Neural progenitor cell (in vitro differentiated cells): ENCODE results near the gene ABHD15. TPM values are rescaled to one million over a fixed set of nuclear protein-coding genes. Genes with fewer than 3 reads are reported as not detected.

Experiments
- DNase-seq: peaks from one replicate; pipeline ENCODE4 v3.0.0-alpha.2; 2016; ENCODE audit warnings: low spot score
- H2AFZ ChIP-seq: fragments of 200-600 bp; sonication (generic); replicated peaks from 2 replicates; pipeline ENCODE4 v1.6.1; 2016; ENCODE audit warnings: antibody characterized with exemption
- H3F3A ChIP-seq: fragments of 200-600 bp; sonication (generic); 2 replicates; pipeline ENCODE4 v1.6.1; 2016; ENCODE audit warnings: antibody characterized with exemption, low read depth
- H3K27ac ChIP-seq: fragments of 200-600 bp; sonication (generic); 2 replicates; pipeline ENCODE4 v1.5.1; 2016; ENCODE audit warnings: mild to moderate bottlenecking
- H3K27me3 ChIP-seq: fragments of 200-600 bp; sonication (generic); 2 replicates; pipeline ENCODE4 v1.6.1; 2016; ENCODE audit warnings: mild to moderate bottlenecking, moderate library complexity
- H3K36me3 ChIP-seq: fragments of 200-600 bp; sonication (generic); 2 replicates; pipeline ENCODE4 v1.5.1; 2016
- H3K4me1 ChIP-seq: fragments of 200-600 bp; sonication (generic); 2 replicates; pipeline ENCODE4 v1.6.1; 2016; ENCODE audit warnings: mixed run types
- H3K4me2 ChIP-seq: fragments of 200-600 bp; sonication (generic); 2 replicates; pipeline ENCODE4 v1.6.1; 2016
- H3K4me3 ChIP-seq: fragments of 200-600 bp; sonication (generic); 2 replicates; pipeline ENCODE4 v1.5.1; 2016
- H3K79me2 ChIP-seq: fragments of 200-600 bp; sonication (generic); 2 replicates; pipeline ENCODE4 v1.6.1; 2016; ENCODE audit warnings: low read depth
- H3K9ac ChIP-seq: fragments of 200-600 bp; sonication (generic); 2 replicates; pipeline ENCODE4 v1.6.1; 2016
- H3K9me3 ChIP-seq: fragments of 200-600 bp; sonication (generic); 2 replicates; pipeline ENCODE4 v1.5.1; 2016; ENCODE audit warnings: low read depth
- H4K20me1 ChIP-seq: fragments of 200-600 bp; sonication (generic); 2 replicates; pipeline ENCODE4 v1.6.1; 2016; ENCODE audit warnings: low read depth
- H3K27ac Mint-ChIP-seq: 3 replicates; pipeline ENCODE4 v1.8.0; 2021; ENCODE audit warnings: mixed read lengths
- H3K27me3 Mint-ChIP-seq: 2 replicates; pipeline ENCODE4 v1.8.0; 2022; ENCODE audit warnings: low read depth, mild to moderate bottlenecking, inconsistent platforms, moderate library complexity, mixed read lengths; ENCODE audit not compliant: insufficient read depth
- H3K36me3 Mint-ChIP-seq: 3 replicates; pipeline ENCODE4 v1.8.0; 2021; ENCODE audit warnings: mixed read lengths
- H3K4me1 Mint-ChIP-seq: 3 replicates; pipeline ENCODE4 v1.8.0; 2021; ENCODE audit warnings: mixed read lengths
- H3K4me3 Mint-ChIP-seq: 3 replicates; pipeline ENCODE4 v1.8.0; 2021; ENCODE audit warnings: mild to moderate bottlenecking, moderate library complexity, mixed read lengths
- H3K9me3 Mint-ChIP-seq: 3 replicates; pipeline ENCODE4 v1.8.0; 2020; ENCODE audit warnings: mixed read lengths
- EZH2 ChIP-seq: fragments of 200-600 bp; sonication (generic); IDR thresholded peaks from 2 replicates; pipeline ENCODE4 v1.6.1; 2017; ENCODE audit warnings: antibody characterized with exemption, mild to moderate bottlenecking, moderate library complexity
- EZH2phosphoT487 ChIP-seq: fragments of 200-600 bp; sonication (generic); IDR thresholded peaks from 2 replicates; pipeline ENCODE4 v1.6.1; 2017; ENCODE audit warnings: antibody characterized with exemption
- total RNA-seq: library from RNA; depleted of rRNA; stranded (reverse); fragments of >200 nt; gene quantifications from 2 replicates; pipeline ENCODE4 v1.2.3, GENCODE V29; 2015; ENCODE audit warnings: low replicate concordance
- TF ChIP-seq, protein P1 (sequence below): fragments of 200-600 bp; sonication (generic); IDR thresholded peaks from 2 replicates; pipeline ENCODE4 v1.5.1; 2017; ENCODE audit warnings: antibody characterized with exemption, mild to moderate bottlenecking

Gene ABHD15
- total RNA-seq, 1 donor from 2014 or later = 2.5 TPM

DNA sequence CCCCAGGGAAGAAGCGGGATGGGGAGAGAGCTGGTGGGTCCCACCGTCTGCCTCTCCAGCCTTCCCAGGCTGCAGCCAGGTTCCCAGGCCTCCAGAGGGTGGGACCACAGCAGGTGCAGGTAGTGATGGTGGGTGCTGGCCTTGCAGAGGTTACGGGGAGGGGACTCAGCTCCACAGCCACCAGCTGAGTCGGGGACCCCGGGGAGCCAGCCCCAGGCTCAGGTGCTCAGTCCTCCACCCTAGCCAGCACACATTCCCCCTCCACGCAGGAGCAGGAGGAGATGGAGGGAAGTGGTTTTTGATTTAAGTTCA lies 6.7 kb upstream of the ABHD15 start:
- H3K4me1 Mint-ChIP-seq = peaks cover 23% of the 10 kb centered on the region
- Histone ChIP-seq H3K27ac (no peak overlapping the region), H3K4me1 (peaks cover 15% of the 10 kb centered on the region), H3K9me3 (no peaks in the 10 kb centered on the region), H3K4me2 (no peak overlapping the region), H3K36me3 (no peaks in the 10 kb centered on the region), H3K4me3 (no peak overlapping the region), H3K9ac (no peak overlapping the region), H3K79me2 (peaks cover 7% of the 10 kb centered on the region), H2AFZ (no peak overlapping the region), H3K27me3 (no peaks in the 10 kb centered on the region), H3F3A (peaks cover 8% of the 10 kb centered on the region), H4K20me1 (peaks cover 58% of the 10 kb centered on the region)
- no peak for DNase-seq
- peaks cover 7% of the 10 kb centered on the region for H3K27me3 Mint-ChIP-seq
- peak overlapping the region; percentile 57 for H3K4me3 Mint-ChIP-seq
- H3K27ac Mint-ChIP-seq = no peak overlapping the region
- H3K9me3 Mint-ChIP-seq = no peaks in the 10 kb centered on the region
- TF ChIP-seq EZH2phosphoT487 (no peak), EZH2 (no peak)
- TF ChIP-seq, protein P1, sequence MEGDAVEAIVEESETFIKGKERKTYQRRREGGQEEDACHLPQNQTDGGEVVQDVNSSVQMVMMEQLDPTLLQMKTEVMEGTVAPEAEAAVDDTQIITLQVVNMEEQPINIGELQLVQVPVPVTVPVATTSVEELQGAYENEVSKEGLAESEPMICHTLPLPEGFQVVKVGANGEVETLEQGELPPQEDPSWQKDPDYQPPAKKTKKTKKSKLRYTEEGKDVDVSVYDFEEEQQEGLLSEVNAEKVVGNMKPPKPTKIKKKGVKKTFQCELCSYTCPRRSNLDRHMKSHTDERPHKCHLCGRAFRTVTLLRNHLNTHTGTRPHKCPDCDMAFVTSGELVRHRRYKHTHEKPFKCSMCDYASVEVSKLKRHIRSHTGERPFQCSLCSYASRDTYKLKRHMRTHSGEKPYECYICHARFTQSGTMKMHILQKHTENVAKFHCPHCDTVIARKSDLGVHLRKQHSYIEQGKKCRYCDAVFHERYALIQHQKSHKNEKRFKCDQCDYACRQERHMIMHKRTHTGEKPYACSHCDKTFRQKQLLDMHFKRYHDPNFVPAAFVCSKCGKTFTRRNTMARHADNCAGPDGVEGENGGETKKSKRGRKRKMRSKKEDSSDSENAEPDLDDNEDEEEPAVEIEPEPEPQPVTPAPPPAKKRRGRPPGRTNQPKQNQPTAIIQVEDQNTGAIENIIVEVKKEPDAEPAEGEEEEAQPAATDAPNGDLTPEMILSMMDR = no peak
- H3K36me3 Mint-ChIP-seq = peaks cover 6% of the 10 kb centered on the region

DNA sequence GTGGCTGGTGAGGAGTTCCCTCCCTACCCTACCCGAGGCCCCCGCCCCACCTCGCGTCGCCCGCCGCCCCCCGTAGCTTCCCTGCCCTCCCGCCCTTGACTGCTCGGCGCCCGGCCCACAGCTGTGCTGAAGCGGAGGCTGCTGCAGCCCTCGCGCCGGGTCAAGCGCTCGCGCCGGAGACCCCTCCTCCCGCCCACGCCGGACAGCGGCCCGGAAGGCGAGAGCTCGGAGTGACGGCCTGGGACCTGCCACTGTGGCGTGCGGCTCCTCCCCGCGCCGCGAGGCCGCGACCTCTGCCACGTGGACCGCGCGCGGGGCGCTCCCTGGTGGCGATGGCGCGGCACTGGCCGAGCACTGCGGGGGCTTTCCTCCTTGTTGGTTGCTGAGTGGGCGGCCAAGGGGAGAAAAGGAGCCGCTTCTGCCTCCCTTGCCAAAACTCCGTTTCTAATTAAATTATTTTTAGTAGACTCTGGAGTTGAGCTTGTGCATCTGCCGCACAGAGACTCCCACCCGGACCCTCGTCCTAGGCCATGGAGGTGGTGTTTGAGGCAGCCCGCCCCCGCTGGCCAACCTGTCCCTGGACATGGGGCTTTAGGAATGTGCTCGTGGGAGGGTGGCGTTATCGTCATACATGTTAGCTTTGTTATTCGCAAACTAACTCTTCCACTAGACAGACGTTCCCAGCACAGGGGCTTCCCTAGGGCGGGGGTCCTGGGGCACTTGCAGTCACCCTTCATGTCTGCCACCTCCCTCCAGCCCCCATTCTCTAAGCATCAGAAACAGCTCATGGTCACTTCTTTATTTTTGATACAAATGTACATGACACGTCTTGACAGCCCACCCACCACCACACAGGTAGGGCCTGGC lies 6.1 kb upstream of the ABHD15 start:
- H3K4me3 ChIP-seq = no peak overlapping the region
- no peaks in the 10 kb centered on the region for H3K9me3 ChIP-seq
- Mint-ChIP-seq H3K9me3 (no peaks in the 10 kb centered on the region), H3K27ac (no peak overlapping the region), H3K36me3 (peaks cover 6% of the 10 kb centered on the region), H3K27me3 (peaks cover 11% of the 10 kb centered on the region), H3K4me1 (peaks cover 26% of the 10 kb centered on the region), H3K4me3 (peak overlapping the region; percentile 57)
- DNase-seq = peak; percentile 82
- no peak overlapping the region for H3K27ac ChIP-seq
- TF ChIP-seq EZH2 (no peak), EZH2phosphoT487 (no peak)
- TF ChIP-seq, protein P1 = peak; percentile 73
- H4K20me1 ChIP-seq = peaks cover 58% of the 10 kb centered on the region
- peaks cover 7% of the 10 kb centered on the region for H3K79me2 ChIP-seq
- H3F3A ChIP-seq = peaks cover 13% of the 10 kb centered on the region
- peak overlapping the region; percentile 63 for H3K4me2 ChIP-seq
- H3K9ac ChIP-seq = no peak overlapping the region
- peaks cover 15% of the 10 kb centered on the region for H3K4me1 ChIP-seq
- no peak overlapping the region for H2AFZ ChIP-seq
- no peaks in the 10 kb centered on the region for H3K36me3 ChIP-seq
- peaks cover under 1% of the 10 kb centered on the region for H3K27me3 ChIP-seq

DNA sequence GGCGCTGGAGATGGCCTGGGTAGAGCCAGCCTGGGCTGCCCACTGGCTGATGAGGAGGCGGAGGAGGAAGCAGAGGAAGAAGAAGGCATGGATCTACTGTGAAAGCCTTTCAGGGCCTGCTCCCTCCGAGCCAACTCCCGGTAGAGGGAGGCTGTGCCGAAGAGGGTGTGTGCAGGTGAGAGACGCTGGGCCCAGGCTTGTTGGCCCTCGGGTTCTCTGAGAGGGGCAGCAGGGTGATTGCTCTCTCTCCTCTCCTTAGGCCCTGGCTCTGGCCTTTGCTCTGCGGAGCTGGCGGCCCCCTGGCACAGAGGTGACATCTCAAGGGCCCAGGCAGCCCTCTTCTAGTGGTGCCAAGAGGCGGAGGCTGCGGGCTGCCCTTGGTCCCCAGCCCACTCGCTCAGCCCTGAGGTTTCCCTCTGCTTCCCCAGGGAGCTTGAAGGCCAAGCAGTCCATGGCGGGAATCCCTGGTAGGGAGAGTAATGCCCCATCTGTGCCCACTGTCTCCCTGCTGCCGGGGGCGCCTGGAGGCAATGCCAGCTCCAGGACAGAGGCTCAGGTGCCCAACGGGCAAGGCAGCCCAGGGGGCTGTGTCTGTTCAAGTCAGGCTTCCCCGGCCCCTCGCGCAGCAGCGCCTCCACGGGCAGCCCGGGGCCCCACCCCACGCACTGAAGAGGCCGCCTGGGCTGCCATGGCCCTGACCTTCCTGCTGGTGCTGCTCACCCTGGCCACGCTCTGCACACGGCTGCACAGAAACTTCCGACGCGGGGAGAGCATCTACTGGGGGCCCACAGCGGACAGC lies 5.2 kb upstream of the ABHD15 start:
- Histone ChIP-seq H3K4me1 (peaks cover 15% of the 10 kb centered on the region), H3K79me2 (peaks cover 7% of the 10 kb centered on the region), H3K27me3 (peaks cover 9% of the 10 kb centered on the region), H3K4me2 (no peak overlapping the region), H3K27ac (no peak overlapping the region), H3K9me3 (no peaks in the 10 kb centered on the region), H3F3A (peaks cover 22% of the 10 kb centered on the region), H3K9ac (no peak overlapping the region), H3K36me3 (no peaks in the 10 kb centered on the region), H2AFZ (no peak overlapping the region), H4K20me1 (peaks cover 58% of the 10 kb centered on the region), H3K4me3 (no peak overlapping the region)
- peaks cover 6% of the 10 kb centered on the region for H3K36me3 Mint-ChIP-seq
- no peak overlapping the region for H3K4me3 Mint-ChIP-seq
- peaks cover 13% of the 10 kb centered on the region for H3K27me3 Mint-ChIP-seq
- no peak for DNase-seq
- no peaks in the 10 kb centered on the region for H3K9me3 Mint-ChIP-seq
- TF ChIP-seq, protein P1 = no peak
- TF ChIP-seq EZH2phosphoT487 (no peak), EZH2 (no peak)
- no peak overlapping the region for H3K27ac Mint-ChIP-seq
- peaks cover 26% of the 10 kb centered on the region for H3K4me1 Mint-ChIP-seq
